ENCODE results near the gene HBG2.

DNA sequence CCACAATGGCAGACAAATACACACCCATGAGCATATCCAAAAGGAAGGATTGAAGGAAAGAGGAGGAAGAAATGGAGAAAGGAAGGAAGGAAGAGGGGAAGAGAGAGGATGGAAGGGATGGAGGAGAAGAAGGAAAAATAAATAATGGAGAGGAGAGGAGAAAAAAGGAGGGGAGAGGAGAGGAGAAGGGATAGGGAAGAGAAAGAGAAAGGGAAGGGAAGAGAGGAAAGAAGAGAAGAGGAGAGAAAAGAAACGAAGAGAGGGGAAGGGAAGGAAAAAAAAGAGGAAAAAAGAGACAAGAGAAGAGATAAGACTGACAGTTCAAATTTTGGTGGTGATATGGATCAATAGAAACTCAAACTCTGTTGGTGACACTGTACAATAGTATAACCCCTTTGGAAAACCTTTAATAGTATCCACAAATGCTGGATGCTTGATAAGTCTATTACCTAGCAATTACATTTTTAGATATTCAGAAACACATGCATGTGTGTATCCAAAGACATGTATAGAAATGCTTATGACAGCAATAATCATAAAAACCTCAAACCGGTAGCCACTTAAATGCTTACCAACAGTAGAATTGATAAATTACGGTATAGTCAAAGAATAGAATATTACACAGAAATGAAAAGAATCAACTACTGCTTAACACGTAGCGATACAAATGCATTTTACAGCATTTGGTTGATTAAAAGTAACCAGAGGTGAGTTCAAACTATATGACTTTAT is 19.1 kb downstream of the HBG2 start:
- TF ChIP-seq, protein P1, sequence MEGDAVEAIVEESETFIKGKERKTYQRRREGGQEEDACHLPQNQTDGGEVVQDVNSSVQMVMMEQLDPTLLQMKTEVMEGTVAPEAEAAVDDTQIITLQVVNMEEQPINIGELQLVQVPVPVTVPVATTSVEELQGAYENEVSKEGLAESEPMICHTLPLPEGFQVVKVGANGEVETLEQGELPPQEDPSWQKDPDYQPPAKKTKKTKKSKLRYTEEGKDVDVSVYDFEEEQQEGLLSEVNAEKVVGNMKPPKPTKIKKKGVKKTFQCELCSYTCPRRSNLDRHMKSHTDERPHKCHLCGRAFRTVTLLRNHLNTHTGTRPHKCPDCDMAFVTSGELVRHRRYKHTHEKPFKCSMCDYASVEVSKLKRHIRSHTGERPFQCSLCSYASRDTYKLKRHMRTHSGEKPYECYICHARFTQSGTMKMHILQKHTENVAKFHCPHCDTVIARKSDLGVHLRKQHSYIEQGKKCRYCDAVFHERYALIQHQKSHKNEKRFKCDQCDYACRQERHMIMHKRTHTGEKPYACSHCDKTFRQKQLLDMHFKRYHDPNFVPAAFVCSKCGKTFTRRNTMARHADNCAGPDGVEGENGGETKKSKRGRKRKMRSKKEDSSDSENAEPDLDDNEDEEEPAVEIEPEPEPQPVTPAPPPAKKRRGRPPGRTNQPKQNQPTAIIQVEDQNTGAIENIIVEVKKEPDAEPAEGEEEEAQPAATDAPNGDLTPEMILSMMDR (IDR thresholded peaks at IDR 0.05 in 4 of 5, conservative IDR thresholded peaks at IDR 0.05 in 1 of 5) = no peak
- no peak for TF ChIP-seq POLR2A (IDR thresholded peaks at IDR 0.05)
